ENCODE results near the gene PTPRG.

DNA sequence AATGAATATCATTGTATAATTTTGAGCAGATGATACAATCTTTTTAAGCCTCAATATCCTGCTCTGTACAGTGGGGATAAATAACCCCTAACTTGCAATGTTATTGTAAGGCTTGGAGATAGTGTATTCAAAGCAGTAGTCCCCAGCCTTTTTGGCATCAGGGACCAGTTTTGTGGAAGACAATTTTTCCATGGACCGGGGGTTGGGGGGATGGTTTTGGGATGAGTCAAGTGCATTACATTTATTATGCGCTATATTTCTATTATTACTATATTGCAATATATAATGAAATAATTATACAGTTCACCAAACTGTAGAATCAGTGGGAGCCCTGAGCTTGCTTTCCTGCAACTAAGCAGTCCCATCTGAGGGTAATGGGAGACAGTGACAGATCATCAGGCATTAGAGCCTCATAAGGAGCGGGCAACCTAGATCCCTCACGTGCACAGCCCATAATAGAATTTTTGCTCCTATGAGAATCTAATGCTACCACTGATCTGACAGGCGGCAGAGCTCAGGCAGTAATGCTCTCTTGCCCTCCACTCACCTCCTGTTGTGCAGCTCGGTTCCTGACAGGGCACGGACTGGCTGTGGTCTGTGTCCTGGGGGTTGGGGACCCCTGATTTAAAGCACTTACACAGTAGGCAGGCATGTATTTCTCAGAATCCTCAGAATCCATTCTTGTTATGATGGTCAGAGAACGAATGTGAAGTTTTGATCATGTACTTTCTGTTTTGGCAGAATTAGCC, 102.2 kb downstream of the PTPRG start:
- TF ChIP-seq EZH2phosphoT487 (IDR thresholded peaks at IDR 0.05; ENCODE audit: insufficient read depth, low read depth) (no peak), EZH2 (IDR thresholded peaks at IDR 0.05; ENCODE audit: insufficient read depth, poor library complexity, severe bottlenecking) (no peak)

Measured in GM23248 (cell line).